DND-41 (cell line): Measurements from ENCODE around the gene CYFIP2.
A peak's percentile ranks its signal among the peaks of the same experiment; 100 is the strongest.

Source experiments
- ATAC-seq: fragments of 200-7000 bp; cut with Tn5 transposase; 3 replicates; pipeline ENCODE4 v1.9.1; 2021; ENCODE audit warnings: low read depth; ENCODE audit not compliant: insufficient read depth
- DNase-seq: peaks from one replicate; pipeline ENCODE4 v3.0.0-alpha.2; 2020
- H2AFZ ChIP-seq: 2 replicates; pipeline ENCODE4 v1.6.0; 2012; ENCODE audit warnings: low read depth, low read length
- H3K27ac ChIP-seq: 2 replicates; pipeline ENCODE4 v1.5.1; 2012; ENCODE audit warnings: low read length, inconsistent platforms
- H3K27me3 ChIP-seq: fragments of 200-600 bp; sonication (generic); 2 replicates; pipeline ENCODE4 v1.6.0; 2012; ENCODE audit warnings: low read length, mild to moderate bottlenecking, inconsistent platforms; ENCODE audit not compliant: insufficient read depth, poor library complexity
- H3K36me3 ChIP-seq: 2 replicates; pipeline ENCODE4 v1.5.1; 2012; ENCODE audit warnings: low read length, inconsistent platforms; ENCODE audit not compliant: insufficient read depth
- H3K4me1 ChIP-seq: 2 replicates; pipeline ENCODE4 v1.5.1; 2012; ENCODE audit warnings: mild to moderate bottlenecking, low read length; ENCODE audit not compliant: insufficient read depth
- H3K4me2 ChIP-seq: 2 replicates; pipeline ENCODE4 v1.6.0; 2012; ENCODE audit warnings: mild to moderate bottlenecking, moderate library complexity, low read length, inconsistent platforms; ENCODE audit not compliant: insufficient read depth
- H3K4me3 ChIP-seq, 2 experiments: fragments of 200-600 bp in 1 of 2; shearing (Covaris generic) in 1 of 2; 2 replicates each; pipeline ENCODE4 v1.5.1; 2012 to 2016; ENCODE audit warnings: inconsistent platforms in 2 of 2, low read length in 2 of 2, mild to moderate bottlenecking in 2 of 2, low read depth in 1 of 2, moderate library complexity in 1 of 2
- H3K79me2 ChIP-seq: 2 replicates; pipeline ENCODE4 v1.6.0; 2012; ENCODE audit warnings: low read length, inconsistent platforms; ENCODE audit not compliant: insufficient read depth
- H3K9ac ChIP-seq: 2 replicates; pipeline ENCODE4 v1.6.0; 2012; ENCODE audit warnings: low read depth, mild to moderate bottlenecking, inconsistent platforms, low read length, moderate library complexity
- H3K9me3 ChIP-seq: 2 replicates; pipeline ENCODE4 v1.5.1; 2012; ENCODE audit warnings: low read length, moderate library complexity, mild to moderate bottlenecking, inconsistent platforms; ENCODE audit not compliant: insufficient read depth, severe bottlenecking
- H4K20me1 ChIP-seq: 2 replicates; pipeline ENCODE4 v1.6.0; 2012; ENCODE audit warnings: low read length; ENCODE audit not compliant: insufficient read depth
- CTCF ChIP-seq: IDR thresholded peaks from 2 replicates; pipeline ENCODE4 v1.5.1; 2012; ENCODE audit warnings: borderline replicate concordance, low read length, moderate library complexity, mild to moderate bottlenecking; ENCODE audit not compliant: poor library complexity, severe bottlenecking; ENCODE audit errors: extremely low read depth
- EZH2 ChIP-seq: IDR thresholded peaks from 3 replicates; pipeline ENCODE4 v1.6.1; 2012; ENCODE audit warnings: borderline replicate concordance, low read depth, mild to moderate bottlenecking, moderate library complexity, low read length, inconsistent platforms; ENCODE audit not compliant: severe bottlenecking

The CYFIP2 gene

DNA sequence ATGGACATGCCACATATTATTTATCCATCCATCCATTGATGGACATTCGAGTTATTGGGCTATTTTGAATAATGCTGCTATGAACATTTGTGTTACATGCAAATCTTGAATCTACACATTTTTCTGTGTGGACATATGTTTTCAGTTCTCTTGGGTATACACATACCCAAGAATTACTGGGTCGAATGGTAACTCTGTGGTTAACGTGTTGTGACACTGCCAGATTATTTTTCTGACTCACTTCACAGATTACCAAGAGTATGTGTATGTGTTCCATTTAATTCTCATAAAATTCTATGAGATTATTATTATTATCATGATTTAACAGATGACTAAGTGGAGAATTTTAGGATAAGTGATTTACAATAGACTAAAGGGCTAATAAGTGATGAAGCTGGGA lies 26.7 kb downstream of the CYFIP2 start:
- no peak overlapping the region for H3K27ac ChIP-seq
- no peak overlapping the region for H2AFZ ChIP-seq
- H3K4me3 ChIP-seq = no peak overlapping the region
- no peaks in the 10 kb centered on the region for H3K9me3 ChIP-seq
- DNase-seq (no peak), ATAC-seq (no peak)
- H3K36me3 ChIP-seq = peaks cover 97% of the 10 kb centered on the region
- no peak overlapping the region for H3K4me2 ChIP-seq
- no peak overlapping the region for H3K9ac ChIP-seq
- TF ChIP-seq EZH2 = no peak
- TF ChIP-seq CTCF = no peak
- H3K79me2 ChIP-seq = peaks cover 63% of the 10 kb centered on the region
- no peaks in the 10 kb centered on the region for H3K4me1 ChIP-seq
- no peaks in the 10 kb centered on the region for H3K27me3 ChIP-seq
- H4K20me1 ChIP-seq = peaks cover 50% of the 10 kb centered on the region

DNA sequence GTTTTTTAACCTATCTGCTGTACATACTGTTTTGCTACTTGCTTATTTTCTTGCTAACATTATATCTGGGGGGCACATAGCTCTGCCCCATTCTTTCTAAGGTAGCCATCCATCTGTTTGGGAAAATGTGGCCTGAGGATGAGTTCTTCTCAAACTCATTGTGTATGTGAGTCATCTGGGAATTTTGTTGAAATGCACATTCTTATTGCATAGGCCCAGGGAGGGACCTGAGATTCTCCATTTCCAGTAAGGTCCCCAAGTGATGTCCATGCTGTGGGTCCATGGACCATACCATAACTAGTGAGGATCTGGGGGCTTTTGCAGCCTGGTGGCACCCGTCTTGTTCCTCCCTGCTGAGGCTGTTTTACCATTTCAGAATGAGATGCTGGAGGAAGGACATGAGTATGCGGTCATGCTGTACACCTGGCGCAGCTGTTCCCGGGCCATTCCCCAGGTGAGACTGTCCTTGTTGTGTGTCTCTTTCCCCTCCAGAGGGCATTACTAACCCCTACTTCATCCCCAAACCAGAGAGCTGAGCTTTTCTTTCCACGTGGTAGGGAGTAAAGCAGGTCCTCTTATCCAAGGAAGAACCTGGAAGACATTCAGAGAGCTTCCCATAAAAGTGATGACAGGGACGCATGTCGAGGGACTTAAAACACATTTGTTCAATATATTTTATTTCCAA lies 28.6 kb downstream of the CYFIP2 start:
- Histone ChIP-seq H3K27ac (0 out of 2 replicates have a peak overlapping the region, but pooled peaks have one; percentile 14), H4K20me1 (peaks cover 35% of the 10 kb centered on the region), H2AFZ (no peak overlapping the region), H3K9ac (no peak overlapping the region), H3K4me3 (no peak overlapping the region), H3K27me3 (no peaks in the 10 kb centered on the region), H3K4me1 (no peaks in the 10 kb centered on the region), H3K4me2 (no peak overlapping the region), H3K36me3 (peaks cover 97% of the 10 kb centered on the region), H3K79me2 (peaks cover 52% of the 10 kb centered on the region), H3K9me3 (no peaks in the 10 kb centered on the region)
- DNase-seq (no peak), ATAC-seq (no peak)
- TF ChIP-seq CTCF = no peak
- TF ChIP-seq EZH2 = no peak

DNA sequence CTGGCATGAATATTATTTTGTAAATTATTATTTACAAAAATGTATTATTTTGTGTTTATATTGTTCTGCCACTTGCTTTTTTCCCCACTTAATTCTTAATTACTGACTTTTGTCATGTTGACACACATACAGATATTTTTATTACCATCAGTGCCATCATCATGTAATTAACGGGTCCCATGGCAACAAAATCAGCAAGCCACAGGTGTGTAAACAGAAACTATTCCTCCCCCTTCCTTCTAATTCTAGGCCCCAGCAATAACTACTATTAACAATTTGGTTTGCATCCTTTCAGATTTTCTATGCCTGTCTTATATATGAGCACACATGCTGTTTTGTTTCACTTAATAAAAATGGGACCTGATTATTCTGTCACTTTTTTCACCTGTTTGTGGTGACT lies 29.3 kb downstream of the CYFIP2 start:
- no peak for DNase-seq
- Histone ChIP-seq H3K27me3 (no peaks in the 10 kb centered on the region), H2AFZ (no peak overlapping the region), H3K36me3 (peaks cover 97% of the 10 kb centered on the region), H3K79me2 (peaks cover 47% of the 10 kb centered on the region), H3K9me3 (no peaks in the 10 kb centered on the region), H3K4me2 (no peak overlapping the region), H3K9ac (no peak overlapping the region), H3K4me3 (no peak overlapping the region), H3K27ac (peak overlapping the region; percentile 25; the same call in 1 of the 2 replicates), H3K4me1 (no peaks in the 10 kb centered on the region), H4K20me1 (peaks cover 29% of the 10 kb centered on the region)
- ATAC-seq = no peak
- TF ChIP-seq CTCF (no peak), EZH2 (no peak)
